GM23338 (cell line): ENCODE measurements around the gene S100A8.

Source experiments
- CTCF ChIP-seq, 2 experiments: fragments of 200-600 bp in 1 of 2; sonication (generic) in 1 of 2; conservative IDR thresholded peaks; 2 replicates each; pipeline versions ENCODE4 v1.5.1 to v1.6.1; 2016 to 2017; ENCODE audit warnings: antibody characterized with exemption in 2 of 2, low read depth in 2 of 2, mild to moderate bottlenecking in 2 of 2, moderate library complexity in 1 of 2
- ETS1 ChIP-seq: IDR thresholded peaks from 2 replicates; pipeline ENCODE4 v1.6.1; 2016; ENCODE audit warnings: antibody characterized with exemption
- EZH2 ChIP-seq: fragments of 200-600 bp; sonication (generic); IDR thresholded peaks from one replicate; pipeline ENCODE4 v1.8.0; 2017; ENCODE audit warnings: antibody characterized with exemption, mild to moderate bottlenecking, low read depth; ENCODE audit not compliant: unreplicated experiment
- POLR2AphosphoS5 ChIP-seq: IDR thresholded peaks from 2 replicates; pipeline ENCODE4 v1.6.1; 2016; ENCODE audit warnings: antibody characterized with exemption, low read depth

- TF ChIP-seq CTCF (conservative IDR thresholded peaks at IDR 0.05; ENCODE audit: low read depth in 2 of 2) (no peak), POLR2AphosphoS5 (no peak), ETS1 (no peak), EZH2 (no peak)
These were observed 43.0 kb downstream of the S100A8 start for GRCh38 chr1:153347856-153348255.
